ENCODE data around the gene TBCD.

- TF ChIP-seq PRDM4 (tag by site-specific recombination; IDR thresholded peaks at IDR 0.05) = no peak
- no peak for TF ChIP-seq ZBTB7A (tag by site-specific recombination; IDR thresholded peaks at IDR 0.05; ENCODE audit: low read depth)
- no peak for TF ChIP-seq ZFP37 (tag by site-specific recombination; IDR thresholded peaks at IDR 0.05)
- TF ChIP-seq ZBTB26 (tag by site-specific recombination; optimal IDR thresholded peaks at IDR 0.05) = no peak
- no peak for TF ChIP-seq ZNF549 (tag by site-specific recombination; IDR thresholded peaks at IDR 0.05)
- no peak for TF ChIP-seq CTCF (tag by site-specific recombination; IDR thresholded peaks at IDR 0.05)
- no peak for TF ChIP-seq REST (tag by site-specific recombination; IDR thresholded peaks at IDR 0.05)
- TF ChIP-seq ZNF843 (tag by site-specific recombination; IDR thresholded peaks at IDR 0.05) = no peak
Observed at GRCh38 chr17:82956726-82957468, 205.0 kb downstream of the TBCD start.

Measured in HEK293 (cell line).